H1 (cell line): ENCODE results near the gene HRH1.

Experiments
- BRCA1 ChIP-seq: IDR thresholded peaks from 2 replicates; pipeline ENCODE4 v1.6.1; 2012; ENCODE audit warnings: low read depth, low read length, improper control_type of control experiment
- CTCF ChIP-seq, 3 experiments: IDR thresholded peaks; 1 replicate in 2 of 3; 2 replicates in 1 of 3; pipeline versions ENCODE4 v1.5.1 to v1.6.1; 2011; ENCODE audit warnings: low read length in 3 of 3, mild to moderate bottlenecking in 3 of 3, inconsistent platforms in 2 of 3, low read depth in 1 of 3, moderate library complexity in 1 of 3; ENCODE audit not compliant: insufficient read depth in 1 of 3; ENCODE audit errors: control extremely low read depth in 1 of 3
- POLR2A ChIP-seq, 2 experiments: IDR thresholded peaks; 1 replicate in 1 of 2; 2 replicates in 1 of 2; pipeline ENCODE4 v1.6.1; 2011; ENCODE audit warnings: low read depth in 2 of 2, low read length in 2 of 2, mild to moderate bottlenecking in 2 of 2; ENCODE audit errors: control extremely low read depth in 1 of 2
- TF ChIP-seq, protein P1 (sequence below): IDR thresholded peaks from 2 replicates; pipeline ENCODE4 v1.6.1; 2011; ENCODE audit warnings: low read length, improper control_type of control experiment

DNA sequence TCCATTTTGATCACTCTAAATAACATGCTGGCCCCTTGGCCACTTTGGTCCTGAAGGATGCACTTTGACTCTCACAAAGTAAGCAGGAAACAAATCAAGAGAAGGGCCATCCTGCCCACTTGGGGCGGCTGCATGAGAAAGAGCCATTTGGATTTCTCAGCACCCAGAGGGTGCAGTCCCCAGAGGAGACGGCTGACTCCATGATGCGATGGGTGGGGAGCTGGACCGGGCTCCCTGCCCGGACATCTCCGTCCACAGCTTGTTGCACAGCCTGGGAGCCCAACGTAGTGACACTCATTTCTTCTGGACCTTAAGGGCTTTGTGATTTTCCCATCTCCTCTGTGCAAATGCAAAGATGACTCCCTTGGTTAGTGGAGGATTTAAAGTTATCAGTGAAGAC is 4.0 kb upstream of the HRH1 start:
- TF ChIP-seq, protein P1, sequence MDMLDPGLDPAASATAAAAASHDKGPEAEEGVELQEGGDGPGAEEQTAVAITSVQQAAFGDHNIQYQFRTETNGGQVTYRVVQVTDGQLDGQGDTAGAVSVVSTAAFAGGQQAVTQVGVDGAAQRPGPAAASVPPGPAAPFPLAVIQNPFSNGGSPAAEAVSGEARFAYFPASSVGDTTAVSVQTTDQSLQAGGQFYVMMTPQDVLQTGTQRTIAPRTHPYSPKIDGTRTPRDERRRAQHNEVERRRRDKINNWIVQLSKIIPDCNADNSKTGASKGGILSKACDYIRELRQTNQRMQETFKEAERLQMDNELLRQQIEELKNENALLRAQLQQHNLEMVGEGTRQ: no peak
- no peak for TF ChIP-seq CTCF (IDR thresholded peaks at IDR 0.05; ENCODE audit: control extremely low read depth in 1 of 3, insufficient read depth in 1 of 3, low read depth in 1 of 3, low read length in 3 of 3)
- no peak for TF ChIP-seq BRCA1
- no peak for TF ChIP-seq POLR2A (IDR thresholded peaks at IDR 0.05; ENCODE audit: control extremely low read depth in 1 of 2, low read depth in 2 of 2, low read length in 2 of 2)
